ENCODE measurements around the gene RUBCNL.

DNA sequence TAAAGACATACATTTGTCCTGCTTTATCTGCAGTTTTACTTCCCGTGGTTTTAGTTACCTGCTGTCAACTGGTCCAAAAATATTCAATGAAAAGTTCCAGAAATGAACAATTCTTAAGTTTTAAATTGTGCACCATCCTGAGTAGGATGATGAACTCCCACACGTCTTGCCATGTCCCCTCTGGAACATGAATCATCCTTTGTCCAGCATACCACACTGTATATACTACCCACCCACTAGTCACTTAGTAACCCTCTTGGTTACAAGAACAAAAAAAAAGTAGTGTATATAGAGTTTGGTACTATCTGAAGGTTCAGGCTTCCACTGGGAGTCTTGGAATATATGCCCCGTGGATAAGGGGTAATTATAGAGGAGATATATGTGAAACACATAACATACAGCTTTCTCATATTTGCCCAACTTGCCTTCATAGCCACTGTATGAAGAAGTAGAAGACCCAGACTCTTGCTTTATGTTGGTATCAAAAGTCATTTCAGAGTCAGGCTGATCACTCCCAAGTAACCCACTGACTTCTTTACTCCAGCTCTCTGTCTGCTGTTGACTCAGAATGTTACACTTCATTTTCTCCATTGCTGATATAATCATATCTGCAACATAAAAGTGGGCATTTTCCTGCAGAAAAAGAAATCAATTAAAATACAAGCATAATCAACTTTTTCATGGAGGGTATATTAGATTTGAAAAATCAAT is 19.3 kb downstream of the RUBCNL start:
- TF ChIP-seq POLR2AphosphoS5 (IDR thresholded peaks at IDR 0.05) (no peak), POLR2A (IDR thresholded peaks at IDR 0.05) (no peak), EP300 (IDR thresholded peaks at IDR 0.05) (no peak)
- TF ChIP-seq, protein P1, sequence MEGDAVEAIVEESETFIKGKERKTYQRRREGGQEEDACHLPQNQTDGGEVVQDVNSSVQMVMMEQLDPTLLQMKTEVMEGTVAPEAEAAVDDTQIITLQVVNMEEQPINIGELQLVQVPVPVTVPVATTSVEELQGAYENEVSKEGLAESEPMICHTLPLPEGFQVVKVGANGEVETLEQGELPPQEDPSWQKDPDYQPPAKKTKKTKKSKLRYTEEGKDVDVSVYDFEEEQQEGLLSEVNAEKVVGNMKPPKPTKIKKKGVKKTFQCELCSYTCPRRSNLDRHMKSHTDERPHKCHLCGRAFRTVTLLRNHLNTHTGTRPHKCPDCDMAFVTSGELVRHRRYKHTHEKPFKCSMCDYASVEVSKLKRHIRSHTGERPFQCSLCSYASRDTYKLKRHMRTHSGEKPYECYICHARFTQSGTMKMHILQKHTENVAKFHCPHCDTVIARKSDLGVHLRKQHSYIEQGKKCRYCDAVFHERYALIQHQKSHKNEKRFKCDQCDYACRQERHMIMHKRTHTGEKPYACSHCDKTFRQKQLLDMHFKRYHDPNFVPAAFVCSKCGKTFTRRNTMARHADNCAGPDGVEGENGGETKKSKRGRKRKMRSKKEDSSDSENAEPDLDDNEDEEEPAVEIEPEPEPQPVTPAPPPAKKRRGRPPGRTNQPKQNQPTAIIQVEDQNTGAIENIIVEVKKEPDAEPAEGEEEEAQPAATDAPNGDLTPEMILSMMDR (IDR thresholded peaks at IDR 0.05), result no peak
